ENCODE results near the gene HLA-B. TPM values are rescaled to one million over a fixed set of nuclear protein-coding genes. Genes with fewer than 3 reads are reported as not detected.

Gene HLA-B
- total RNA-seq, 1 experiment from 2014 or later = 1,556 TPM

GRCh38 chr6:31354158-31354863 is 2.7 kb downstream of the HLA-B start:
- Histone ChIP-seq H3K4me2 (ENCODE audit: low read depth, low read length, poor library complexity, severe bottlenecking) (peak overlapping the region; percentile 11), H3K9me2 (replicated peaks; ENCODE audit: insufficient read depth, low read length) (no peaks in the 10 kb centered on the region), H3K36me3 (ENCODE audit: insufficient read depth, low read length) (peaks cover 13% of the 10 kb centered on the region), H3K4me3 (ENCODE audit: low read length) (no peak overlapping the region), H3K4me1 (ENCODE audit: low read length) (peaks cover 46% of the 10 kb centered on the region), H3K27ac (ENCODE audit: low read length) (no peak overlapping the region), H3K79me2 (ENCODE audit: low read length) (no peaks in the 10 kb centered on the region), H3K9me3 (ENCODE audit: low read length) (no peaks in the 10 kb centered on the region), H3K27me3 (ENCODE audit: low read length) (no peaks in the 10 kb centered on the region), H2AFZ (ENCODE audit: low read length) (no peak overlapping the region), H4K20me1 (ENCODE audit: insufficient read depth, low read depth, low read length) (peaks cover 14% of the 10 kb centered on the region; the same call in 1 of the 2 replicates), H3K9ac (ENCODE audit: low read length) (no peak overlapping the region)
- peak; percentile 38 for DNase-seq

GRCh38 chr6:31353384-31353945 is 3.5 kb downstream of the HLA-B start:
- Histone ChIP-seq H3K79me2 (ENCODE audit: low read length) (no peaks in the 10 kb centered on the region), H3K9me2 (replicated peaks; ENCODE audit: insufficient read depth, low read length) (no peaks in the 10 kb centered on the region), H3K9me3 (ENCODE audit: low read length) (no peaks in the 10 kb centered on the region), H3K9ac (ENCODE audit: low read length) (no peak overlapping the region), H3K4me1 (ENCODE audit: low read length) (peaks cover 46% of the 10 kb centered on the region), H4K20me1 (ENCODE audit: insufficient read depth, low read depth, low read length) (peaks cover 14% of the 10 kb centered on the region; the same call in 1 of the 2 replicates), H3K4me2 (ENCODE audit: low read depth, low read length, poor library complexity, severe bottlenecking) (no peak overlapping the region), H3K36me3 (ENCODE audit: insufficient read depth, low read length) (peaks cover 13% of the 10 kb centered on the region), H3K27me3 (ENCODE audit: low read length) (no peaks in the 10 kb centered on the region), H2AFZ (ENCODE audit: low read length) (no peak overlapping the region), H3K27ac (ENCODE audit: low read length) (no peak overlapping the region), H3K4me3 (ENCODE audit: low read length) (no peak overlapping the region)
- peak; percentile 31 for DNase-seq

GRCh38 chr6:31352683-31353383 is 4.1 kb downstream of the HLA-B start:
- Histone ChIP-seq H3K4me1 (ENCODE audit: low read length) (peaks cover 40% of the 10 kb centered on the region), H3K4me2 (ENCODE audit: low read depth, low read length, poor library complexity, severe bottlenecking) (no peak overlapping the region), H4K20me1 (ENCODE audit: insufficient read depth, low read depth, low read length) (peaks cover 14% of the 10 kb centered on the region; the same call in 1 of the 2 replicates), H3K4me3 (ENCODE audit: low read length) (no peak overlapping the region), H3K27me3 (ENCODE audit: low read length) (no peaks in the 10 kb centered on the region), H3K9me2 (replicated peaks; ENCODE audit: insufficient read depth, low read length) (no peaks in the 10 kb centered on the region), H3K27ac (ENCODE audit: low read length) (no peak overlapping the region), H2AFZ (ENCODE audit: low read length) (no peak overlapping the region), H3K9me3 (ENCODE audit: low read length) (no peaks in the 10 kb centered on the region), H3K79me2 (ENCODE audit: low read length) (no peaks in the 10 kb centered on the region), H3K36me3 (ENCODE audit: insufficient read depth, low read length) (peaks cover 13% of the 10 kb centered on the region), H3K9ac (ENCODE audit: low read length) (no peak overlapping the region)
- peak; percentile 47 for DNase-seq

- Histone ChIP-seq H3K4me1 (ENCODE audit: low read length) (peaks cover 34% of the 10 kb centered on the region), H3K36me3 (ENCODE audit: insufficient read depth, low read length) (peaks cover 13% of the 10 kb centered on the region), H3K27me3 (ENCODE audit: low read length) (no peaks in the 10 kb centered on the region), H4K20me1 (ENCODE audit: insufficient read depth, low read depth, low read length) (peaks cover 14% of the 10 kb centered on the region; the same call in 1 of the 2 replicates), H3K27ac (ENCODE audit: low read length) (no peak overlapping the region), H3K4me3 (ENCODE audit: low read length) (no peak overlapping the region), H3K4me2 (ENCODE audit: low read depth, low read length, poor library complexity, severe bottlenecking) (no peak overlapping the region), H3K9ac (ENCODE audit: low read length) (no peak overlapping the region), H2AFZ (ENCODE audit: low read length) (no peak overlapping the region), H3K9me3 (ENCODE audit: low read length) (no peaks in the 10 kb centered on the region), H3K79me2 (ENCODE audit: low read length) (no peaks in the 10 kb centered on the region), H3K9me2 (replicated peaks; ENCODE audit: insufficient read depth, low read length) (no peaks in the 10 kb centered on the region)
- no peak for DNase-seq
These were observed 4.7 kb downstream of the HLA-B start for GRCh38 chr6:31352310-31352682.

GRCh38 chr6:31351401-31352309 is 5.3 kb downstream of the HLA-B start:
- peaks cover 33% of the 10 kb centered on the region for H3K4me1 ChIP-seq (ENCODE audit: low read length)
- no peak overlapping the region for H2AFZ ChIP-seq (ENCODE audit: low read length)
- no peak overlapping the region for H3K9ac ChIP-seq (ENCODE audit: low read length)
- peaks cover 14% of the 10 kb centered on the region; the same call in 1 of the 2 replicates for H4K20me1 ChIP-seq (ENCODE audit: insufficient read depth, low read depth, low read length)
- no peaks in the 10 kb centered on the region for H3K9me3 ChIP-seq (ENCODE audit: low read length)
- H3K4me2 ChIP-seq (ENCODE audit: low read depth, low read length, poor library complexity, severe bottlenecking) = no peak overlapping the region
- H3K9me2 ChIP-seq (replicated peaks; ENCODE audit: insufficient read depth, low read length) = no peaks in the 10 kb centered on the region
- H3K79me2 ChIP-seq (ENCODE audit: low read length) = no peaks in the 10 kb centered on the region
- no peak overlapping the region for H3K4me3 ChIP-seq (ENCODE audit: low read length)
- no peak overlapping the region for H3K27ac ChIP-seq (ENCODE audit: low read length)
- peaks cover 13% of the 10 kb centered on the region for H3K36me3 ChIP-seq (ENCODE audit: insufficient read depth, low read length)
- no peaks in the 10 kb centered on the region for H3K27me3 ChIP-seq (ENCODE audit: low read length)
- peak; percentile 47 for DNase-seq

GRCh38 chr6:31351033-31351380 is 6.0 kb downstream of the HLA-B start:
- Histone ChIP-seq H3K79me2 (ENCODE audit: low read length) (no peaks in the 10 kb centered on the region), H3K27ac (ENCODE audit: low read length) (no peak overlapping the region), H3K9me3 (ENCODE audit: low read length) (no peaks in the 10 kb centered on the region), H3K9ac (ENCODE audit: low read length) (no peak overlapping the region), H3K27me3 (ENCODE audit: low read length) (no peaks in the 10 kb centered on the region), H3K36me3 (ENCODE audit: insufficient read depth, low read length) (peaks cover 13% of the 10 kb centered on the region), H4K20me1 (ENCODE audit: insufficient read depth, low read depth, low read length) (peaks cover 14% of the 10 kb centered on the region; the same call in 1 of the 2 replicates), H3K4me1 (ENCODE audit: low read length) (peaks cover 31% of the 10 kb centered on the region), H3K9me2 (replicated peaks; ENCODE audit: insufficient read depth, low read length) (no peaks in the 10 kb centered on the region), H3K4me3 (ENCODE audit: low read length) (no peak overlapping the region), H2AFZ (ENCODE audit: low read length) (no peak overlapping the region), H3K4me2 (ENCODE audit: low read depth, low read length, poor library complexity, severe bottlenecking) (peak overlapping the region; percentile 24)
- no peak for DNase-seq

- peaks cover 25% of the 10 kb centered on the region for H3K4me1 ChIP-seq (ENCODE audit: low read length)
- no peaks in the 10 kb centered on the region for H3K79me2 ChIP-seq (ENCODE audit: low read length)
- H2AFZ ChIP-seq (ENCODE audit: low read length) = no peak overlapping the region
- DNase-seq = peak; percentile 67
- H3K9me2 ChIP-seq (replicated peaks; ENCODE audit: insufficient read depth, low read length) = no peaks in the 10 kb centered on the region
- peak overlapping the region; percentile 24 for H3K4me2 ChIP-seq (ENCODE audit: low read depth, low read length, poor library complexity, severe bottlenecking)
- H3K27ac ChIP-seq (ENCODE audit: low read length) = no peak overlapping the region
- no peaks in the 10 kb centered on the region for H3K27me3 ChIP-seq (ENCODE audit: low read length)
- H3K4me3 ChIP-seq (ENCODE audit: low read length) = no peak overlapping the region
- H4K20me1 ChIP-seq (ENCODE audit: insufficient read depth, low read depth, low read length) = peaks cover 12% of the 10 kb centered on the region; the same call in 1 of the 2 replicates
- H3K9me3 ChIP-seq (ENCODE audit: low read length) = no peaks in the 10 kb centered on the region
- no peak overlapping the region for H3K9ac ChIP-seq (ENCODE audit: low read length)
- peaks cover 9% of the 10 kb centered on the region for H3K36me3 ChIP-seq (ENCODE audit: insufficient read depth, low read length)
These were observed 6.6 kb downstream of the HLA-B start for GRCh38 chr6:31350196-31351032.
